Neuronal stem cell (in vitro differentiated cells): ENCODE data around the gene LBX2.
A peak's percentile ranks its signal among the peaks of the same experiment; 100 is the strongest.

Experiments used
- DNase-seq: peaks from one replicate; pipeline ENCODE4 v3.0.0-alpha.2; 2013; ENCODE audit warnings: low spot score
- H2AFZ ChIP-seq: one replicate; pipeline ENCODE4 v1.6.1; 2013; ENCODE audit warnings: mild to moderate bottlenecking, low read length, inconsistent platforms
- H2AK5ac ChIP-seq: 2 replicates; pipeline ENCODE4 v1.6.1; 2013; ENCODE audit warnings: low read depth, mild to moderate bottlenecking, inconsistent platforms, low read length, moderate library complexity, mixed read lengths
- H2BK120ac ChIP-seq: 2 replicates; pipeline ENCODE4 v1.6.1; 2013; ENCODE audit warnings: low read depth, mild to moderate bottlenecking, inconsistent platforms, low read length, moderate library complexity, mixed read lengths
- H2BK12ac ChIP-seq: one replicate; pipeline ENCODE4 v1.6.1; 2013; ENCODE audit warnings: low read length, inconsistent platforms
- H2BK15ac ChIP-seq: 2 replicates; pipeline ENCODE4 v1.6.1; 2013; ENCODE audit warnings: mild to moderate bottlenecking, low read length, inconsistent platforms, mixed read lengths
- H2BK5ac ChIP-seq: one replicate; pipeline ENCODE4 v1.6.1; 2013; ENCODE audit warnings: inconsistent platforms, mild to moderate bottlenecking, low read length, moderate library complexity
- H3K14ac ChIP-seq: one replicate; pipeline ENCODE4 v1.6.1; 2013; ENCODE audit warnings: low read length, inconsistent platforms
- H3K18ac ChIP-seq: 2 replicates; pipeline ENCODE4 v1.6.1; 2013; ENCODE audit warnings: low read length, inconsistent platforms
- H3K23ac ChIP-seq: 2 replicates; pipeline ENCODE4 v1.6.1; 2013; ENCODE audit warnings: low read depth, mild to moderate bottlenecking, mixed read lengths, low read length, inconsistent platforms; ENCODE audit not compliant: poor library complexity
- H3K27ac ChIP-seq: replicated peaks from 3 replicates; pipeline ENCODE4 v1.5.1; 2013; ENCODE audit warnings: low read length, inconsistent platforms
- H3K27me3 ChIP-seq, 3 experiments: 2 replicates each; pipeline ENCODE4 v1.6.1; 2013; ENCODE audit warnings: low read length in 3 of 3, mild to moderate bottlenecking in 2 of 3, inconsistent platforms in 1 of 3, low read depth in 1 of 3, mixed read lengths in 1 of 3, moderate library complexity in 1 of 3; ENCODE audit not compliant: control insufficient read depth in 3 of 3, insufficient read depth in 3 of 3
- H3K36me3 ChIP-seq, 2 donors: replicated peaks in 1 of 2; 2 replicates each; pipeline ENCODE4 v1.6.1; 2013; ENCODE audit warnings: low read length in 2 of 2; ENCODE audit not compliant: control insufficient read depth in 2 of 2, insufficient read depth in 2 of 2
- H3K4ac ChIP-seq: 2 replicates; pipeline ENCODE4 v1.6.1; 2013; ENCODE audit warnings: inconsistent platforms, mild to moderate bottlenecking, low read length, moderate library complexity
- H3K4me1 ChIP-seq, 2 donors: 1 replicate in 1 of 2; 2 replicates in 1 of 2; pipeline ENCODE4 v1.6.1; 2013; ENCODE audit warnings: low read length in 2 of 2, low read depth in 1 of 2; ENCODE audit not compliant: control insufficient read depth in 2 of 2, insufficient read depth in 1 of 2
- H3K4me2 ChIP-seq: one replicate; pipeline ENCODE4 v1.6.1; 2013; ENCODE audit warnings: mild to moderate bottlenecking, low read length, inconsistent platforms; ENCODE audit not compliant: insufficient read depth, poor library complexity, severe bottlenecking
- H3K4me3 ChIP-seq, 2 donors: 2 replicates each; pipeline ENCODE4 v1.5.1; 2013; ENCODE audit warnings: low read length in 2 of 2, mild to moderate bottlenecking in 2 of 2, inconsistent platforms in 1 of 2, moderate library complexity in 1 of 2
- H3K79me1 ChIP-seq: one replicate; pipeline ENCODE4 v1.6.1; 2013; ENCODE audit warnings: low read depth, mild to moderate bottlenecking, inconsistent platforms, low read length, moderate library complexity
- H3K9ac ChIP-seq: one replicate; pipeline ENCODE4 v1.6.1; 2013; ENCODE audit warnings: mild to moderate bottlenecking, low read depth, low read length, inconsistent platforms; ENCODE audit not compliant: poor library complexity
- H3K9me3 ChIP-seq, 2 donors: replicated peaks in 1 of 2; 2 replicates each; pipeline versions ENCODE3 to v1.6.1; 2013; ENCODE audit warnings: low read length in 2 of 2, mild to moderate bottlenecking in 2 of 2, inconsistent platforms in 1 of 2, low read depth in 1 of 2, mixed read lengths in 1 of 2, moderate library complexity in 1 of 2; ENCODE audit not compliant: control insufficient read depth in 2 of 2, insufficient read depth in 1 of 2
- H4K8ac ChIP-seq: one replicate; pipeline ENCODE4 v1.6.1; 2013; ENCODE audit warnings: low read depth, mild to moderate bottlenecking, inconsistent platforms, low read length, moderate library complexity
- H4K91ac ChIP-seq: one replicate; pipeline ENCODE4 v1.6.1; 2013; ENCODE audit warnings: low read length, low read depth, mild to moderate bottlenecking, inconsistent platforms; ENCODE audit not compliant: poor library complexity
- WGBS, 2 donors: extraction: QIAGEN DNeasy Blood & Tissue Kit; methylation state at CpG; one replicate each; pipeline ENCODE4 v1.1.7; 2013; ENCODE audit warnings: missing lambda C conversion rate in 2 of 2, mixed read lengths in 1 of 2; ENCODE audit not compliant: insufficient read length in 2 of 2, insufficient replicate concordance in 1 of 2; ENCODE audit errors: extremely low coverage in 2 of 2; 5-methylcytosine and 5-hydroxymethylcytosine counted together

Gene LBX2

DNA sequence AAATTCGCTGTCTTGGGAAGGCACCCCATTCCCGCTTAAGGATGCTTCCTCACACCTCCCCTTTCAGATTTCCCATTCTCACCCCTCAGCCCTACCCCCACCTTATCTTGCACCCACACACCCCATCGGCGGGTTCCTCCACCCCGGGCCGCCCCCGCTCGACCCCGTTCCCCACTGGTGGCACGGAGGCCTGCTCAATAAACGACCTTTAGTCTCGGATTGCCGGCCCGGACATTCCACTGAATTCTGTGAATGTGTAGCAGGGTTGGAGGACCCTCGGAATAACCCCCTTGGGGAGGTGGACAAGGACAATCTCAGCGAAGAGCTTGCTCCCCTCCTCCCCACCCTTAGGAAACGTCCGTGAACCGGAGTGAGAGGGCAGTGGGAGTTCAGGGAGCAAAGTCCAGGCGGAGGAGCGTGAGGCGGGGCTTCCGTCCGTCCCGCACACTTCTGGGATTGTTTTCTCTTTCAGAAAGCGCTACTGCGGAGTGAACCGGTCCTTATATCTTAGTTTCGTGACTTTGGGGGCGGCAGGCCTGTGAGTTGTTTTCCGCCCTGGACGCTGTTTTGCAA is 2.8 kb upstream of the LBX2 start:
- Histone ChIP-seq H3K4me3 (peak overlapping the region; percentile 23 to 70), H2AK5ac (peak overlapping the region; percentile 57), H3K4ac (no peak overlapping the region), H3K9ac (peak overlapping the region; percentile 31), H3K9me3 (no peaks in the 10 kb centered on the region), H3K4me2 (peak overlapping the region; percentile 91), H3K79me1 (peaks cover 3% of the 10 kb centered on the region), H2BK5ac (no peak overlapping the region), H2BK120ac (no peak overlapping the region), H3K14ac (no peak overlapping the region), H3K36me3 (peaks cover 6 to 22% of the 10 kb centered on the region in 2 donors), H3K27ac (no peak overlapping the region), H3K18ac (peak overlapping the region; percentile 74), H4K8ac (no peak overlapping the region), H3K27me3 (peaks cover 55 to 87% (median 70%) of the 10 kb centered on the region in 3 experiments), H2AFZ (peak overlapping the region; percentile 82), H2BK12ac (no peak overlapping the region), H3K23ac (peak overlapping the region; percentile 26), H2BK15ac (peak overlapping the region; percentile 54), H4K91ac (peak overlapping the region; percentile 64), H3K4me1 (peaks cover 24 to 26% of the 10 kb centered on the region in 2 donors)
- no CpG with 5 or more reads among the region's 32 CpGs for WGBS, 2 donors
- DNase-seq: no peak

DNA sequence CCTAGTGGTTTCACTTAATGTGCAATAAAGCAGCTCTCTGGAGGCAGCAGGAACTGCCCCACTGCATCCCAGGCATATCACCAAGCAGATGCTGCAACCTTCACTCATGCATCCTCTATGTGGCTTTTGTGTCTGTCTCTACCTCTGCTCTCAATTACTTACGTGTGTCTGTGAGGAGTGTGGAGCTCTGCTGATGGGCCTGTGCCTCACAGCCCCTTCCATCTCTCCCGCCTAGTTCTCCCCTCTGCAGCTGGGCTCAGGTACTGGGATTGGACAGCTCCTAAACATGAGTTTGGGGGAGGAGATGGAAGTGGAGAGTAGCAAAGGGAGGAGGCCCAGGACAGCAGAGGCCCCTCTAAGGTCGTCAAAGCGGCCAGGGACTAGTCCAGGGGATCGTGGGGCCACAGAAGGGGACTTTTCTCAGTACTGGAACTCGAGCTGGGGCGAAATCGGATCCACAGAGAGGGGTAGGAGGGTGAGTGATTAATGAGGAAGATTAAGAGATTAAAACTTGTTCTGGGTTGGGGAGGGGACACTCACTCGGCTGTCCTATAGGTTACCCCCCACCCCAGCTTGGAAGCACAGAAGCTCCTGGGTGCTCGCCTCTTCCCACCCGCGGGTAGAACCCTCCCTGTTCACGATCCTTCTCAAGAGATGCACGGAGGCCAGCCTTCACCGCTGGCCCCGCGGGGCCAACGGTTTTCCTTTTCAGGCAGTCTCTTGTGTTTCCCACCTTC is 2.1 kb upstream of the LBX2 start:
- no peak overlapping the region for H3K23ac ChIP-seq
- no peak overlapping the region for H3K18ac ChIP-seq
- H3K36me3 ChIP-seq: peaks cover 6 to 18% of the 10 kb centered on the region in 2 donors
- H3K4me3 ChIP-seq: no peak overlapping the region
- H3K4me1 ChIP-seq: peaks cover 19 to 21% of the 10 kb centered on the region in 2 donors
- no peak overlapping the region for H4K8ac ChIP-seq
- peak overlapping the region; percentile 49 for H3K14ac ChIP-seq
- H2BK15ac ChIP-seq: no peak overlapping the region
- H3K27me3 ChIP-seq: peaks cover 57 to 94% (median 78%) of the 10 kb centered on the region in 3 experiments
- no CpG with 5 or more reads among the region's 18 CpGs for WGBS, 2 donors
- no peak overlapping the region for H2AFZ ChIP-seq
- H3K9me3 ChIP-seq: no peaks in the 10 kb centered on the region
- no peak overlapping the region for H3K9ac ChIP-seq
- H3K4ac ChIP-seq: no peak overlapping the region
- H4K91ac ChIP-seq: no peak overlapping the region
- no peak overlapping the region for H3K4me2 ChIP-seq
- no peak overlapping the region for H2BK120ac ChIP-seq
- H2BK5ac ChIP-seq: no peak overlapping the region
- no peak overlapping the region for H2BK12ac ChIP-seq
- no peak overlapping the region for H3K27ac ChIP-seq
- DNase-seq: no peak
- peaks cover 3% of the 10 kb centered on the region for H3K79me1 ChIP-seq
- H2AK5ac ChIP-seq: peak overlapping the region; percentile 57

DNA sequence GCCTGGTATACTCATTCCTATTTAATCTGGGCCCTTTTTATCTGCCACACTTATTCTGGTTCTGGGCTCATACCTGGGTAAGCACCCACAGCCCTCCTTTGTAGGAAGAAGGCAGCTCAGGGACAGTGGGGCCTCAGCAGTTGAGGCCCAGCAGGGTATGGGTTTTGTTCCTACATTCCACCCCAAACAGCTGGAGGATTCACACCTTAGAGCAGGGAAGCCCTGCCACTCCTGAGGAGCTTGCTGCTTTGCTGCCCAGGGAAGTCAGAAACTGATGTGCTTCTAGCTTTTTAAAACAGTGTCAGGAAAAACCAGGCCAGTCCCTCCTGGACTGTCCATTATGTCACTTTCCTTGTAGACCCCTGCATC is 1.2 kb upstream of the LBX2 start:
- no peak overlapping the region for H2AFZ ChIP-seq
- peaks cover 57 to 100% (median 83%) of the 10 kb centered on the region in 3 experiments for H3K27me3 ChIP-seq
- no peak overlapping the region for H3K27ac ChIP-seq
- H3K4me1 ChIP-seq: peaks cover 16 to 21% of the 10 kb centered on the region in 2 donors
- H3K23ac ChIP-seq: no peak overlapping the region
- peaks cover 2 to 11% of the 10 kb centered on the region in 2 donors for H3K36me3 ChIP-seq
- no peak overlapping the region for H4K8ac ChIP-seq
- no peak overlapping the region for H3K9ac ChIP-seq
- DNase-seq: no peak
- H2BK15ac ChIP-seq: no peak overlapping the region
- H3K79me1 ChIP-seq: no peaks in the 10 kb centered on the region
- peak overlapping the region; percentile 12 for H2AK5ac ChIP-seq
- H3K18ac ChIP-seq: no peak overlapping the region
- H3K4me3 ChIP-seq: no peak overlapping the region
- H3K9me3 ChIP-seq: no peaks in the 10 kb centered on the region
- no peak overlapping the region for H3K4ac ChIP-seq
- no peak overlapping the region for H2BK120ac ChIP-seq
- no peak overlapping the region for H4K91ac ChIP-seq
- H3K4me2 ChIP-seq: no peak overlapping the region
- no peak overlapping the region for H2BK5ac ChIP-seq
- no peak overlapping the region for H2BK12ac ChIP-seq
- H3K14ac ChIP-seq: no peak overlapping the region

DNA sequence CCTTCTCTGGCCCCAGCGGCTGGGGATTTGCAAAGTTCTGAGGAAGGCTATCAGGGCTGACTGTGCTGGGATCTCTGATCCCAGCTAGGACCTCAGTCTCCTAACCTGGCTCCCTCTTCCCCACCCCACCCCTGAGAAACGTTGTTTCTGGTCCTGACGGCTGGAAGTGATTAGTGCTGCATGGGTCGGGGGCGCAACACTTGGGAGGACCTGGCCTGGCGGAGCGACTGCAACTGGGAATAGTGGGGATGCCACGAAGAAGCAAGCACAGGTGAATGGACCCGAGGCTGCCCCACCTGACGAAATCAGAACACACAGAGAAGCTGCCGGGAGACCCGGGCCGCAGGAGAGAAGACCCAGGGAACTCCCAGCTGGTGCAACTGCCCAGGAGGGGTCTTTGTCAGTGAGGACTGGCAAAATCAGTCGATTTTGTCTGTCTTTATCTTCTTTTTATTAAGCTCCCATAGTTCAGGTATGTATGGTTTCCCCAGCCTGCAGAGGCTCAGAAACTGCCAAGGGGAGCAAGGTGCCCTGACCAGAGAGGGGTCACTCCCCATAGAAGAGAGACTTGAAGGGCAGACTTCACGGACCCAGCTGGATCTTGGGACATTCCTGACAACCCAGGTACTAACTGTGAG is 656 bp upstream of the LBX2 start:
- Histone ChIP-seq H3K36me3 (peaks cover 0 to 6% of the 10 kb centered on the region in 2 donors), H3K4me2 (peak overlapping the region; percentile 82), H2BK12ac (no peak overlapping the region), H3K4me1 (peaks cover 16 to 21% of the 10 kb centered on the region in 2 donors), H2AK5ac (peak overlapping the region; percentile 12), H3K18ac (peak overlapping the region; percentile 51), H2BK15ac (no peak overlapping the region), H3K27ac (no peak overlapping the region), H3K9ac (peak overlapping the region; percentile 13), H2AFZ (peak overlapping the region; percentile 85), H2BK120ac (no peak overlapping the region), H3K23ac (peak overlapping the region; percentile 44), H3K14ac (no peak overlapping the region), H2BK5ac (no peak overlapping the region), H3K4me3 (peak overlapping the region in 1 of 2 donors; percentile 41), H3K9me3 (no peaks in the 10 kb centered on the region), H3K4ac (no peak overlapping the region), H3K79me1 (no peaks in the 10 kb centered on the region), H3K27me3 (peaks cover 57 to 96% (median 83%) of the 10 kb centered on the region in 3 experiments), H4K8ac (no peak overlapping the region), H4K91ac (no peak overlapping the region)
- no peak for DNase-seq
- WGBS, 2 donors: no CpG with 5 or more reads among the region's 15 CpGs
